ENCODE data around the gene FBN1.

The FBN1 gene

DNA sequence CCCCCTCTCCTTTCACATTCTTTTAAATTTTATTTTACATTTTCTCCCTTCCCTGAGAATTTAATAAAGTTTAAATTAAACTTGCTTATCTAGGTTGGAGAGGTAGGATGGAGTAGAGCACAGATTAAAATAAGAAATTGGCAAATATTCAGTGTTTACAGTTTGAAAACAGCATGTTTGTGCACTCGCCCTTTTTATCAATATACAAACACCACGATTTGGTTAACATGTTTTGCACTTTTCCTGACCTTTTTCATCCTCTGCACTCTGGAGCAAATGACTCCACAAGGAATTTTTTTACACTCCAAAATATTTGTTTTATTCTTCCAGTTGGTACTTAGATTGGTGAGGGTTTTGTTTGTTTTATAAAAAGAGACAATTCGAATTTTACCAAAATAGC lies 227.2 kb downstream of the FBN1 start:
- Histone ChIP-seq H3K9me3 (ENCODE audit: control insufficient read depth, low read depth, low read length) (no peaks in the 10 kb centered on the region), H3K27me3 (ENCODE audit: control insufficient read depth, insufficient read depth, low read length) (no peaks in the 10 kb centered on the region), H3K4me3 (ENCODE audit: low read length) (no peak overlapping the region), H3K27ac (ENCODE audit: low read length) (no peak overlapping the region), H3K9ac (ENCODE audit: low read length) (no peak overlapping the region), H3K36me3 (ENCODE audit: control insufficient read depth, low read depth, low read length) (no peaks in the 10 kb centered on the region), H3K4me1 (ENCODE audit: control insufficient read depth, low read depth, low read length) (peaks cover 12% of the 10 kb centered on the region)

DNA sequence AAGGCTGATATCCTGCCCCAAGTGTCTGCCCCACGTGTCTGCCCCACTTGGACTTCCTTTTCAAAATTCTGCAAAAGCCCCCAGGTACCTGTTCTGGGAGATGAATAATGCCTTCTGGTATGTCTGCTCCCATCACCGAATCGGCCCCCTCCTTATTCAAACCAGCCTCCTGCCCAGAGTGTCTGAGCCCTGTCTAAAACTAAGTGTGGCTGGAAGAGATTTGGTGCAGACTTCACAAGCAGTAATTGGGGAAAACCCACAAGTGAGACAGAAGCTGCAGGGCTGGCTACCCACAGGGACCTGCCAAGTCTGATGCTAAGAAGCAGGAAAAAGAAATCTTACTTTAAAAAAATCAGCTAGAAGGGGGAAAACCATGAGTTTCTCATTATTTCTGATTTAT lies 229.2 kb downstream of the FBN1 start:
- peaks cover 2% of the 10 kb centered on the region for H3K4me1 ChIP-seq (ENCODE audit: control insufficient read depth, low read depth, low read length)
- no peak overlapping the region for H3K27ac ChIP-seq (ENCODE audit: low read length)
- no peak overlapping the region for H3K4me3 ChIP-seq (ENCODE audit: low read length)
- H3K9ac ChIP-seq (ENCODE audit: low read length), result no peak overlapping the region
- H3K9me3 ChIP-seq (ENCODE audit: control insufficient read depth, low read depth, low read length), result no peaks in the 10 kb centered on the region
- H3K36me3 ChIP-seq (ENCODE audit: control insufficient read depth, low read depth, low read length), result no peaks in the 10 kb centered on the region
- H3K27me3 ChIP-seq (ENCODE audit: control insufficient read depth, insufficient read depth, low read length), result no peaks in the 10 kb centered on the region

DNA sequence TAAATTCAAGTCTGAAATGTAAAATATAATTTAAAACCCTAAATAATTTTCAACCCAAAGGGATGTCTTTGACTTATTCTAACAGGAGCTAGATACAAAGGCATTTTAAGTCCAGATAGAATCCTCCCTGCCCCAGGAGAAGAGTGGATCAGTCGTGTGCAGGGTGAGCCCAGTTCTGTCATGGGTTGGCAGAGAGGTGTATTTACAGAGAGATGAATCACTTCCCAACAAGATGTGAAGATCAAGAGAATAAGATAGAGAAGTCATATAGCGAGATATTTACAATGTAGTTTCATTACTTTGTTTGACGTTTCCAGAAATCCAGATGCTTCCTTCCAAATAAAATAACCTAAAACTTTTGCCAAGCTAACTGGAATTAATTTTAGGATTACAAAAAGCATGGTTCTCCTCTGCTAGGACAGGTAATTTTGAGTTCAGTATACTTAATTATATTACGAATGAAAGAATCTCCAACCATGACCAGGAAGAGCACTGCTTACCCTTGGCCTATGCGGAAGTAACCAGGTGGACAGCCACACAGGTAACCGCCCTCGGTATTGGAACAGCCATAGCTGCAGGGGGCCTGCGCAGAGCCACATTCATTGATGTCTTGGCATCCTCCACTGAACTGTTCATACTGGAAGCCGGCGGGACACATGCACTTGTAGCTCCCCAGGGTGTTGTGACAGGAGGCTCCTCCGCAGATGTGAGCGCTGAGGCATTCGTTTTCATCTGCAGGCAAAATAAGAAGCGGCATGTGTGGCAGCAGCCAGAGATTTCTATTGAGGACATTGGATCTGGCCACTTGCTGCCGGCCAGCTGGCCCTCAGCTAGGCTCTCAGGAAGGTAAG lies 230.2 kb downstream of the FBN1 start:
- H3K27me3 ChIP-seq (ENCODE audit: control insufficient read depth, insufficient read depth, low read length), result no peaks in the 10 kb centered on the region
- H3K27ac ChIP-seq (ENCODE audit: low read length), result no peak overlapping the region
- no peaks in the 10 kb centered on the region for H3K4me1 ChIP-seq (ENCODE audit: control insufficient read depth, low read depth, low read length)
- H3K9me3 ChIP-seq (ENCODE audit: control insufficient read depth, low read depth, low read length), result no peaks in the 10 kb centered on the region
- no peak overlapping the region for H3K9ac ChIP-seq (ENCODE audit: low read length)
- H3K36me3 ChIP-seq (ENCODE audit: control insufficient read depth, low read depth, low read length), result no peaks in the 10 kb centered on the region
- no peak overlapping the region for H3K4me3 ChIP-seq (ENCODE audit: low read length)

DNA sequence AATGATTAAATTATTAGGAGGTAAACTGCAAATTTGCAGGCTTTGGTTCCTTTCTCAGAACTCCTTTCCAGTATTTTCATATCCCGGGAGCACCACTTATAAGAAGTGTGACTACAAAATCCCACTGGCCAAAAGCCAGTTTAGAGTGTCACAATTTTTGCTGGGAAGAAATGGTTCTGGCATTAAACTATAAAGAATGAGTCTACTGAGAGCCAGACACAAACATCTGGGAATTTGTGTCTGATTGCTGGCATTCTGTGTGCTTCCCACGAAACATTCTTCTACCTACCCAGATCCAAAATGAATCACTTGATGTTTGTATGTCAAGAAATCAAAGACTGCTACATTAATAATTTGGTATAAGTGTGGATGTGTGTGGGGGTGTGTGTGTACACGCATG lies 231.5 kb downstream of the FBN1 start:
- Histone ChIP-seq H3K36me3 (ENCODE audit: control insufficient read depth, low read depth, low read length) (no peaks in the 10 kb centered on the region), H3K4me3 (ENCODE audit: low read length) (no peak overlapping the region), H3K9ac (ENCODE audit: low read length) (no peak overlapping the region), H3K27me3 (ENCODE audit: control insufficient read depth, insufficient read depth, low read length) (no peaks in the 10 kb centered on the region), H3K4me1 (ENCODE audit: control insufficient read depth, low read depth, low read length) (no peaks in the 10 kb centered on the region), H3K27ac (ENCODE audit: low read length) (no peak overlapping the region), H3K9me3 (ENCODE audit: control insufficient read depth, low read depth, low read length) (no peaks in the 10 kb centered on the region)

DNA sequence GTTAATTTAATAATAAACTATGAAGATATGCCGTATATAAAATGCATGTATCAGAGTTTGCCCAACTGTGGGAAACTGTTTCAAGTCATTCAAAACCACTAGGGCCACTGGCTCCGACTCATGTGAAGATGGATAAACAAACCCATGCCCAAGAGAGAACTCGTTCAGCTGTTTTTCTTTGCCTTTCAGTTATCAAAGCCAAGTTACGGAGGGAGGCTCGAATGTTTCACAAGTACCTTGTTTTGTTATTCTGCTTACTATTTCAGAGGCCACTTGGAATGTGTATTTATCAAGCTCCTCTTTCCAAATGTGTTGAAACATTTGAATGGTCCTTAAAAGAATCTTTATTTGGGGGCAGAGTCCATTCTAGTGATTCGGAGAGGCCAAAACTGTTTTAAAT lies 232.2 kb downstream of the FBN1 start:
- Histone ChIP-seq H3K4me3 (ENCODE audit: low read length) (no peak overlapping the region), H3K36me3 (ENCODE audit: control insufficient read depth, low read depth, low read length) (no peaks in the 10 kb centered on the region), H3K27ac (ENCODE audit: low read length) (no peak overlapping the region), H3K9ac (ENCODE audit: low read length) (no peak overlapping the region), H3K27me3 (ENCODE audit: control insufficient read depth, insufficient read depth, low read length) (no peaks in the 10 kb centered on the region), H3K4me1 (ENCODE audit: control insufficient read depth, low read depth, low read length) (no peaks in the 10 kb centered on the region), H3K9me3 (ENCODE audit: control insufficient read depth, low read depth, low read length) (no peaks in the 10 kb centered on the region)

DNA sequence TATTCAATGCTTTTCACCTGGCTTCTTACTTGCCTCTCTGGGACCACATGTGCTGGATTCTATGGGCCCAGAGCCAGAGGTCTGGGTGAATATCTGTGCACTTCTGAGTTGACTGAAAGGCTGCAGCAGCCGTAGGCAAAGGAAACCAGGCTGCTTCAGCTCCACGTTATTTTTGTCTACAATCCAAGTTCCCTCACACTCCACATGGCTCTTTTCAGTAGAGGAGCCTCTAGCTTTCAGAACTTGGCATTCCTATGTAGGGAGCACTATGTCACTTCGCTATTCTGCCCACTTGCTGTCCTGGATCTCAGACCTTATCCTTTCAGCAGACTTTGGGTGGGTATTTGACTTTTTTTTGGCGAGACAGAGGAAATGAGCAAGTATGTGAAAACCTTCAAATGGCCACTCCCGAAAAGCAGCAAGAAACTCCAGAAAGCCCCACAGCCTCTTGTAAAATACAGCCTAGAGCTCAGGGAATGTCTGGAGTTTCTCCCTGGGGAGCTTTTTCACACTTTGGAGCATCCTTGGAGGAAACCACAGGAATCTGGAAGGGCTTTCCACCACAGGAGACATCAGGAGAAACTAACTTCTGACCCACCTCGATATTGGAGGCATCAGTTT lies 233.4 kb downstream of the FBN1 start:
- no peaks in the 10 kb centered on the region for H3K4me1 ChIP-seq (ENCODE audit: control insufficient read depth, low read depth, low read length)
- no peak overlapping the region for H3K4me3 ChIP-seq (ENCODE audit: low read length)
- no peak overlapping the region for H3K27ac ChIP-seq (ENCODE audit: low read length)
- no peak overlapping the region for H3K9ac ChIP-seq (ENCODE audit: low read length)
- H3K36me3 ChIP-seq (ENCODE audit: control insufficient read depth, low read depth, low read length), result no peaks in the 10 kb centered on the region
- H3K9me3 ChIP-seq (ENCODE audit: control insufficient read depth, low read depth, low read length), result no peaks in the 10 kb centered on the region
- H3K27me3 ChIP-seq (ENCODE audit: control insufficient read depth, insufficient read depth, low read length), result no peaks in the 10 kb centered on the region

DNA sequence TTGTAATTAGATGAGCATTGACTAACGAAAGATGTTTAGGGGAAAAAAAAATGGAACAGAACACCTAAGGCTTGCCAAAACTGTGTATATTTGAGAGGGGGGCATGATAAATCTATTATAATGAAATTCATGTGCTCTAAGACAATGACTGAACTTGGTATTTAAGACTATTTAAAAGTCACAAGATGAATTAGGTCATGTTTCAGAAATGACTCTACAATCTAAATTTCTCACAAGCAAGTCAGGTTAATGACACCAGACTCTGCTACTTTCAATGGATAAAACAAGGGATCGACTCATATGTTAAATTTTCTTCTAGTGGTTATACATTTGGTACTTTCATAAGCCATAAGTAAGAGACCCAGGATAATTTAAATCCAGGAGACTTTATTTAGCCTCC lies 235.9 kb downstream of the FBN1 start:
- Histone ChIP-seq H3K4me3 (ENCODE audit: low read length) (no peak overlapping the region), H3K36me3 (ENCODE audit: control insufficient read depth, low read depth, low read length) (no peaks in the 10 kb centered on the region), H3K9ac (ENCODE audit: low read length) (no peak overlapping the region), H3K27me3 (ENCODE audit: control insufficient read depth, insufficient read depth, low read length) (no peaks in the 10 kb centered on the region), H3K27ac (ENCODE audit: low read length) (no peak overlapping the region), H3K4me1 (ENCODE audit: control insufficient read depth, low read depth, low read length) (no peaks in the 10 kb centered on the region), H3K9me3 (ENCODE audit: control insufficient read depth, low read depth, low read length) (no peaks in the 10 kb centered on the region)

DNA sequence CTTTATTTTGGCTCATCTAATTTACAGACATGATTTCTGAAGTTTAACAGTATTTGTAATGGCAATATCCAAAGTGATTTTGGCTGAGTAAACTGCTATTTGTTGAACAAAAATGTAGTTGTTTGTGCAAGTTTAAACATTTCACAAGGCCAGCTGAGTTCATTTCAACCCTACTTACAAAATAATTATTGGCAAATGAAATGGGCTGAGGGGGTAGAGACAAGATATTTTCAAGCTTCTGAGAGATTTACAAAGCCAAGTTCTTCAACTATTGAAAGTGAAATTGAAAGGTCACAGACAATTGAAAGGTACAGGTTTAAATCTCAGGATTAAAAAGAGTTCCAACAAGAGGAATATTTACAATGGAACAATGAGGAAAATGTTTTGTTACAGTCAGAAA lies 237.2 kb downstream of the FBN1 start:
- H3K36me3 ChIP-seq (ENCODE audit: control insufficient read depth, low read depth, low read length), result no peaks in the 10 kb centered on the region
- no peak overlapping the region for H3K9ac ChIP-seq (ENCODE audit: low read length)
- no peaks in the 10 kb centered on the region for H3K4me1 ChIP-seq (ENCODE audit: control insufficient read depth, low read depth, low read length)
- no peak overlapping the region for H3K27ac ChIP-seq (ENCODE audit: low read length)
- H3K9me3 ChIP-seq (ENCODE audit: control insufficient read depth, low read depth, low read length), result no peaks in the 10 kb centered on the region
- H3K4me3 ChIP-seq (ENCODE audit: low read length), result no peak overlapping the region
- no peaks in the 10 kb centered on the region for H3K27me3 ChIP-seq (ENCODE audit: control insufficient read depth, insufficient read depth, low read length)

DNA sequence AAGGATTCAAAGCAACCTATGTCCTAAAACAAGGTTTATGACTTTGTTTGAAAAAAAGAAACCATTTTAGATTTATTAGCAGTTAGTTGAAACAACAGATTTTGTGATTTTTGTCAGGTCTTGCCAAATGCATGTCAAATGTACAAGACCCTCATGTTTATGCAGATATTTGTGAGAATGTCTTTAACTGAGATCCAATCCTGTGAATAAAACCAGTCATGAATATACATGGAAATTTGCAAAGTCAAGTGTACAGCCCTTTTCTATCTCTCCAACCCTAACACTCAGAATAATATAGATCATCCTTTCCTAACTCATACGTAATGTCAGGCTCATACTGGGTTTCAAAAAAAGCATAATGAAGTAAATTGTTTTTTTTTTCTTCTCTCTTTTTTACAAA lies 237.9 kb downstream of the FBN1 start:
- Histone ChIP-seq H3K9ac (ENCODE audit: low read length) (no peak overlapping the region), H3K9me3 (ENCODE audit: control insufficient read depth, low read depth, low read length) (no peaks in the 10 kb centered on the region), H3K4me3 (ENCODE audit: low read length) (no peak overlapping the region), H3K36me3 (ENCODE audit: control insufficient read depth, low read depth, low read length) (no peaks in the 10 kb centered on the region), H3K4me1 (ENCODE audit: control insufficient read depth, low read depth, low read length) (no peaks in the 10 kb centered on the region), H3K27me3 (ENCODE audit: control insufficient read depth, insufficient read depth, low read length) (no peaks in the 10 kb centered on the region), H3K27ac (ENCODE audit: low read length) (no peak overlapping the region)

DNA sequence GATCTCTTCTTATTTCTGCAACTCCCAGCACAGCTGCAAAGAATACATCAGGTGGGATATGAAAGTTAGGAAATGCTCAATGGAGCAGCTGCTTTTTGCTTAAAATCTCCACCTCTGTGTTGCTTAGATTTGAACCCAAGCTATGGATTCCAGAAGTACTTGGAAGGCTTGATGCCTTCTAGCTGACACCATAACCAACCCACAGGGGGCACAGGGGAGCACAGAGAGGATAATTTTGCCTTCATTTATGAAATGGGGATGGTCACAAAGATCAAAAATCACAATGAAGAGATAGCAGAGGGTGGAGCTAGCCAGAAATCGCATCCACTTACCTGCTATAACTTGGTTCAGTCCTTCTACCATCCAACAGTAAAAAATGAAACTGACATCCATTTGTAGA lies 238.6 kb downstream of the FBN1 start:
- Histone ChIP-seq H3K4me3 (ENCODE audit: low read length) (no peak overlapping the region), H3K9me3 (ENCODE audit: control insufficient read depth, low read depth, low read length) (no peaks in the 10 kb centered on the region), H3K4me1 (ENCODE audit: control insufficient read depth, low read depth, low read length) (no peaks in the 10 kb centered on the region), H3K27ac (ENCODE audit: low read length) (no peak overlapping the region), H3K9ac (ENCODE audit: low read length) (no peak overlapping the region), H3K36me3 (ENCODE audit: control insufficient read depth, low read depth, low read length) (no peaks in the 10 kb centered on the region), H3K27me3 (ENCODE audit: control insufficient read depth, insufficient read depth, low read length) (no peaks in the 10 kb centered on the region)

DNA sequence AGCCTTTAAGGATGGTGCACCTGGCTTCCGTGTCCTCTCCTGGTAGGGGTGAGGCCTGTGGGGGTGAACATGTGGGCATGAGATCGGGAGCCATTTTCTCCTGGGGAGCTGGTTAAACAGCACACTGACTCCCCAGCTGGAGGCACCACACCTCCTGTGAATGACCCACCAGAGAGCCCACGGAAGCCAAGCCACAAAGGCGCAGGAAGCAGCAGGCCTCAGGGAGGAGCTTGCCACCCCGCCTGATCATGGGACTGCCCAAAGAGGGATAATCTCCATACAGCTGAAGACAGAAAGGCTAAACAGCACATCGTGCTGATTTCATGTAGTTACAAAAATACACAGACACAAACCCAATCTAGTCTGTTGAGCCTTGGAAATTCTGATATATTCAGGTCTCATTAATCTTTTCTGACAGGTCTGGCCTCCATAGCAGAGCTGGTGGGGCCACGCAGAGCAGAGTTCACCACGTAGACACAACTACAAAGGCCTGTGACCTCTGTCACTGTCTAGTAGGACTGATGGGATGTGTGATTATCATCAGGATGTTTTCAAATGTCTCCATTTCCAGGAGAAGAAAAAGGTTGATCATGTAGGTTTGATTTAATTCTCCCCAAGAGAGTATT lies 239.1 kb downstream of the FBN1 start:
- no peak overlapping the region for H3K9ac ChIP-seq (ENCODE audit: low read length)
- H3K36me3 ChIP-seq (ENCODE audit: control insufficient read depth, low read depth, low read length), result no peaks in the 10 kb centered on the region
- H3K4me3 ChIP-seq (ENCODE audit: low read length), result no peak overlapping the region
- H3K9me3 ChIP-seq (ENCODE audit: control insufficient read depth, low read depth, low read length), result no peaks in the 10 kb centered on the region
- no peaks in the 10 kb centered on the region for H3K27me3 ChIP-seq (ENCODE audit: control insufficient read depth, insufficient read depth, low read length)
- no peak overlapping the region for H3K27ac ChIP-seq (ENCODE audit: low read length)
- no peaks in the 10 kb centered on the region for H3K4me1 ChIP-seq (ENCODE audit: control insufficient read depth, low read depth, low read length)
